HG03571 (cell line): Measurements from ENCODE around the gene PPP2CA.

Experiments
- ATAC-seq: cut with Tn5 transposase; IDR thresholded peaks from one replicate; pipeline ENCODE4 v1.9.1; 2021; ENCODE audit not compliant: unreplicated experiment

Gene PPP2CA

DNA sequence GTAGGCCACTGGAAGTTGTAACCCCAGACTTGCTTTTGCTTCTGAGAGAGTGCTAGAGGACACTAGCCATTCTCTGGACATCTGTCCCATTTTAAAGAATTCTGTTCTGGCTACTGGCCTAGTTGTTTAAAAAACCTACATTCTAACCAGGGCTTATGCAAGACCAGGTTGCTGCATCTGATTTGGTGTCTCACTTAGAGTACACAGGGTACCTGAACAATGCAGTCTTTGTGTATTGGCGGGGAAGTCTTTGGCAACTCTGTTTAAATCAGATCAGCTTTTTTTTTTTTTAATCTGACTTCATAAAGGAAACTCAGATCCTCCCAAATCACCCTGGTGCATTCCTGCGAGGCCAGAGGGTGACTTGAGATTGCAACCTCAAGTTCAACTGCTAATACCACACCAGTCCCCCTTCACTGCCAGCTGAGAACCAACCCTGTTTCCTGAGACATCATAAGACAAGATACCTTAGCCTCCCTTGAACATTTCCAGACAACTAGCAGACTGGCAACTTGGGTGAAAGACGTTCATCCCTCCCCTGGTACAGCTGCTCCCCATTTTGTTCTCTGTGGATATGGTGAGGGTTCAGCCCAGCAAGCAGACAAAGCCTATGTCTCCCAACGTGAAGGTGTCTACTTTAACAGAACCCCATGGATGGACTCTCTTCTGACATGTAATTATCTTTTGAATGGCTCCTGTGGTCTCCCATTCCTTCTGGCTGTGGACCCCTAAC, 76.1 kb downstream of the PPP2CA start:
- no peak for ATAC-seq

GRCh38 chr5:134148986-134149539, 76.8 kb downstream of the PPP2CA start:
- no peak for ATAC-seq

- no peak for ATAC-seq
Observed at GRCh38 chr5:134148316-134148715, 77.6 kb downstream of the PPP2CA start.

- ATAC-seq = no peak
Observed at GRCh38 chr5:134146651-134147518, 79.0 kb downstream of the PPP2CA start.

DNA sequence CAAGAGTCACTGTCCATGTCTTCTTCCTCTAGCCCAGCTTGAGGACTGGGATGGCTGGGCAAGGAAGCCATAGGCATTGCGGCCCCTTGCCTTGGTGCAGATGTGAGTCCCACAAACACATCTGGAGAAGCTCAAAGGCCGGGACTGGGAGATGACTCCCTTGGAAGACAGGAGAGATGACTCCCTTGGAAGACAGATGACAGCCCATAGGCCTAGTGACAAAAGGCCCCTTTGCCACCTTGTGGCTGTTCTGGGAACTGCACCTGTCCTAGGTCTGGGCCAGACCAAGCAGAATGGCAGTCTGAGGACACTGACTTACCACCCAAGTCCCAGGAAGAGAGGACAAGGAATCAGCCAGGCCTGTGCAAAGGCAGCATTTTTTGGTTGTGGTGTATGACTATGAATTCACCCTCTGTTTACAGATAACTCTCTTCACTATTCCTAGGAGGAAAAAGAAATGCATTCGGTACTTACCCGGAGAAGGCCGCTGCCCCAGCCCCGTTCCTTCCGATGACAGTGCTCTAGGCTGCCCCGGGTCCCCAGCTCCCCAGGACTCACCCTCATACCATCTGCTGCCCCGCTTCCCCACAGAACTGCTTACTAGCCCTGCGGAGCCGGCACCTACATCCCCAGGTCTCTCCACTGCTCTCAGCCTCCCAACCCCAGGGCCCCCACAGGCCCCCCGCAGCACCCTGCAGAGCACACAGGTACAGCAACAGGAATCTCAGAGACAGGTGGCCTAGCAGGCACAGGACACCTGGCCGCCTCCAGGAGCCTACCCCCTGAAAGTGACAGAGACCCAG, 79.9 kb downstream of the PPP2CA start:
- peak; percentile 57 for ATAC-seq

- no peak for ATAC-seq
Observed at GRCh38 chr5:134145041-134145757, 80.7 kb downstream of the PPP2CA start.
